Mesenchymal stem cell (in vitro differentiated cells and primary cell): ENCODE results near the gene CEP112.

ENCODE experiments used
- DNase-seq: peaks from one replicate; pipeline ENCODE4 v3.0.0-alpha.2; 2013
- H2AFZ ChIP-seq: one replicate; pipeline ENCODE4 v1.6.1; 2013; ENCODE audit warnings: low read depth, mild to moderate bottlenecking, control low read depth, inconsistent platforms, low read length, moderate library complexity
- H2AK5ac ChIP-seq: 2 replicates; pipeline ENCODE4 v1.6.1; 2013; ENCODE audit warnings: low read length, moderate library complexity, mild to moderate bottlenecking, inconsistent platforms; ENCODE audit not compliant: severe bottlenecking
- H2BK120ac ChIP-seq: one replicate; pipeline ENCODE4 v1.6.1; 2013; ENCODE audit warnings: low read depth, mild to moderate bottlenecking, inconsistent platforms, low read length, moderate library complexity
- H2BK12ac ChIP-seq, 2 experiments: one replicate each; pipeline ENCODE4 v1.6.1; 2013; ENCODE audit warnings: inconsistent platforms in 2 of 2, low read length in 2 of 2, mild to moderate bottlenecking in 2 of 2, moderate library complexity in 2 of 2, control low read depth in 1 of 2
- H2BK15ac ChIP-seq: one replicate; pipeline ENCODE4 v1.6.1; 2013; ENCODE audit warnings: mild to moderate bottlenecking, low read depth, inconsistent platforms; ENCODE audit not compliant: poor library complexity, severe bottlenecking
- H2BK5ac ChIP-seq: 2 replicates; pipeline ENCODE4 v1.6.1; 2013; ENCODE audit warnings: low read depth, mild to moderate bottlenecking, low read length, control low read depth, inconsistent platforms; ENCODE audit not compliant: poor library complexity, severe bottlenecking
- H3K14ac ChIP-seq, 2 experiments: one replicate each; pipeline ENCODE4 v1.6.1; 2013; ENCODE audit warnings: inconsistent platforms in 2 of 2, low read length in 2 of 2, control low read depth in 1 of 2, mild to moderate bottlenecking in 1 of 2, moderate library complexity in 1 of 2
- H3K18ac ChIP-seq, 2 experiments: one replicate each; pipeline ENCODE4 v1.6.1; 2013; ENCODE audit warnings: inconsistent platforms in 2 of 2, low read length in 2 of 2, control low read depth in 1 of 2, low read depth in 1 of 2, mild to moderate bottlenecking in 1 of 2
- H3K23ac ChIP-seq, 2 experiments: one replicate each; pipeline ENCODE4 v1.6.1; 2013; ENCODE audit warnings: inconsistent platforms in 2 of 2, low read length in 2 of 2, mild to moderate bottlenecking in 2 of 2, moderate library complexity in 2 of 2, control low read depth in 1 of 2
- H3K27ac ChIP-seq: 2 replicates; pipeline ENCODE4 v1.5.1; 2013; ENCODE audit warnings: mild to moderate bottlenecking, moderate library complexity, low read length, control low read depth, inconsistent platforms; ENCODE audit not compliant: poor library complexity, severe bottlenecking
- H3K27me3 ChIP-seq, 2 experiments: 2 replicates each; pipeline versions ENCODE4 v1.6.1 to v1.7.0; 2013; ENCODE audit warnings: low read length in 2 of 2, mild to moderate bottlenecking in 2 of 2, moderate library complexity in 2 of 2, control low read depth in 1 of 2, inconsistent platforms in 1 of 2; ENCODE audit not compliant: control insufficient read depth in 1 of 2, insufficient read depth in 1 of 2
- H3K36me3 ChIP-seq, 2 experiments: 2 replicates each; pipeline versions ENCODE4 v1.6.1 to v1.7.0; 2013; ENCODE audit warnings: low read length in 2 of 2, control low read depth in 1 of 2, inconsistent platforms in 1 of 2, low read depth in 1 of 2, mild to moderate bottlenecking in 1 of 2; ENCODE audit not compliant: insufficient read depth in 2 of 2, control insufficient read depth in 1 of 2
- H3K4ac ChIP-seq, 2 experiments: one replicate each; pipeline ENCODE4 v1.6.1; 2013; ENCODE audit warnings: inconsistent platforms in 2 of 2, low read length in 2 of 2, mild to moderate bottlenecking in 2 of 2, moderate library complexity in 2 of 2, control low read depth in 1 of 2, low read depth in 1 of 2
- H3K4me1 ChIP-seq: 2 replicates; pipeline ENCODE4 v1.6.1; 2013; ENCODE audit warnings: low read depth, low read length, control low read depth; ENCODE audit not compliant: control insufficient read depth, insufficient read depth
- H3K4me2 ChIP-seq: 2 replicates; pipeline ENCODE4 v1.6.1; 2013; ENCODE audit warnings: low read length, mild to moderate bottlenecking, inconsistent platforms; ENCODE audit not compliant: poor library complexity, severe bottlenecking
- H3K4me3 ChIP-seq, 2 experiments: 2 replicates each; pipeline versions ENCODE4 v1.5.1 to v1.7.0; 2013; ENCODE audit warnings: low read length in 2 of 2, mild to moderate bottlenecking in 2 of 2, control low read depth in 1 of 2, low read depth in 1 of 2; ENCODE audit not compliant: insufficient read depth in 1 of 2
- H3K79me1 ChIP-seq: replicated peaks from 2 replicates; pipeline ENCODE4 v1.6.1; 2013; ENCODE audit warnings: mild to moderate bottlenecking, control low read depth, low read length, inconsistent platforms; ENCODE audit not compliant: poor library complexity, severe bottlenecking
- H3K9ac ChIP-seq: 2 replicates; pipeline ENCODE4 v1.7.0; 2013; ENCODE audit warnings: mild to moderate bottlenecking, low read length, moderate library complexity
- H3K9me3 ChIP-seq: 2 replicates; pipeline ENCODE4 v1.7.0; 2013; ENCODE audit warnings: mild to moderate bottlenecking, low read length; ENCODE audit not compliant: control insufficient read depth
- H4K8ac ChIP-seq: one replicate; pipeline ENCODE4 v1.6.1; 2013; ENCODE audit warnings: inconsistent platforms, mild to moderate bottlenecking, low read length, moderate library complexity
- H4K91ac ChIP-seq: one replicate; pipeline ENCODE4 v1.6.1; 2013; ENCODE audit warnings: mild to moderate bottlenecking, low read length, inconsistent platforms
- WGBS: methylation state at CpG from one replicate; pipeline ENCODE4 v1.1.7; 2013; ENCODE audit warnings: mixed read lengths; 5-methylcytosine and 5-hydroxymethylcytosine counted together

The CEP112 gene

GRCh38 chr17:65856865-65857264 lies 335.1 kb downstream of the CEP112 start:
- Histone ChIP-seq H2BK5ac (no peak overlapping the region), H3K4me1 (no peaks in the 10 kb centered on the region), H2BK15ac (no peak overlapping the region), H3K79me1 (no peaks in the 10 kb centered on the region), H4K8ac (no peak overlapping the region), H3K14ac (no peak overlapping the region), H2BK120ac (no peak overlapping the region), H3K27me3 (no peaks in the 10 kb centered on the region), H3K4ac (no peak overlapping the region), H2BK12ac (no peak overlapping the region), H3K36me3 (no peaks in the 10 kb centered on the region), H3K23ac (no peak overlapping the region), H2AFZ (no peak overlapping the region), H3K4me3 (peak overlapping the region in 1 of 2 experiments; percentile 52), H2AK5ac (no peak overlapping the region), H3K9me3 (no peaks in the 10 kb centered on the region), H3K4me2 (no peak overlapping the region), H3K27ac (no peak overlapping the region), H3K18ac (no peak overlapping the region), H4K91ac (no peak overlapping the region), H3K9ac (peak overlapping the region; percentile 28)
- DNase-seq, result no peak
- 100% methylated on average over 2 of the region's 2 CpGs for WGBS

GRCh38 chr17:65855675-65856074 lies 336.3 kb downstream of the CEP112 start:
- Histone ChIP-seq H3K4me2 (no peak overlapping the region), H3K27ac (no peak overlapping the region), H3K18ac (no peak overlapping the region), H3K36me3 (no peaks in the 10 kb centered on the region), H4K91ac (no peak overlapping the region), H4K8ac (no peak overlapping the region), H2BK15ac (no peak overlapping the region), H3K23ac (no peak overlapping the region), H3K4ac (no peak overlapping the region), H3K14ac (no peak overlapping the region), H3K4me1 (no peaks in the 10 kb centered on the region), H3K27me3 (no peaks in the 10 kb centered on the region), H3K9ac (no peak overlapping the region), H3K79me1 (no peaks in the 10 kb centered on the region), H2BK12ac (no peak overlapping the region), H2BK120ac (no peak overlapping the region), H3K9me3 (no peaks in the 10 kb centered on the region), H2BK5ac (no peak overlapping the region), H3K4me3 (no peak overlapping the region), H2AK5ac (no peak overlapping the region), H2AFZ (peak overlapping the region; percentile 27)
- DNase-seq, result no peak
- WGBS, result 96% methylated on average over 2 of the region's 4 CpGs

GRCh38 chr17:65855245-65855644 lies 336.7 kb downstream of the CEP112 start:
- no peak overlapping the region for H4K91ac ChIP-seq
- H3K4ac ChIP-seq, result no peak overlapping the region
- H2BK5ac ChIP-seq, result no peak overlapping the region
- no peaks in the 10 kb centered on the region for H3K9me3 ChIP-seq
- no peaks in the 10 kb centered on the region for H3K4me1 ChIP-seq
- no peak overlapping the region for H3K23ac ChIP-seq
- H2AK5ac ChIP-seq, result peak overlapping the region; percentile 65
- WGBS, result 56% methylated on average over 2 of the region's 2 CpGs
- H3K9ac ChIP-seq, result no peak overlapping the region
- H3K27me3 ChIP-seq, result no peaks in the 10 kb centered on the region
- no peak for DNase-seq
- H3K4me2 ChIP-seq, result no peak overlapping the region
- no peak overlapping the region for H3K4me3 ChIP-seq
- peak overlapping the region; percentile 41 for H3K27ac ChIP-seq
- H2AFZ ChIP-seq, result no peak overlapping the region
- H3K18ac ChIP-seq, result no peak overlapping the region
- no peak overlapping the region for H2BK15ac ChIP-seq
- no peak overlapping the region for H4K8ac ChIP-seq
- H3K14ac ChIP-seq, result no peak overlapping the region
- H2BK12ac ChIP-seq, result no peak overlapping the region
- no peak overlapping the region for H2BK120ac ChIP-seq
- H3K36me3 ChIP-seq, result no peaks in the 10 kb centered on the region
- no peaks in the 10 kb centered on the region for H3K79me1 ChIP-seq

DNA sequence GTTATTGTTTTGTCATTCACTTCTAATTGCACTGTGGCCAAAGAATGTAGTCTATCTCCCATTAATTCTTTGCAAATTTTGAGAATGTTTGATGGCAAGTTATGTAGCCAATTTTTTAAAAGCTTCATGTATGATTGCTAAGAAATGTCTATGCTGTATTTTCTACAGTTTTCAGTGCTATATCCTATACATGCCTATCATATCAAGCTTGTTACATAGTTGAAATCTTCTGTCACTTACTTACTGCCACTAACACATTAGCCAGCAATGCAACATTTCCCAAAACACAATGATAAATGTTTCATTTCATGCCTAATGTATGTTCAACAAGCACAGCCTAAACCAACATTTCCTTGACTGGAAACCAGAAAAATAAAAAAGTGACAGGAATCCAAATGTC lies 338.1 kb downstream of the CEP112 start:
- Histone ChIP-seq H2BK120ac (no peak overlapping the region), H3K4me3 (no peak overlapping the region), H3K36me3 (no peaks in the 10 kb centered on the region), H3K4ac (no peak overlapping the region), H2BK15ac (no peak overlapping the region), H3K18ac (no peak overlapping the region), H2AFZ (no peak overlapping the region), H3K27me3 (no peaks in the 10 kb centered on the region), H3K9me3 (no peaks in the 10 kb centered on the region), H2AK5ac (no peak overlapping the region), H3K14ac (no peak overlapping the region), H3K23ac (no peak overlapping the region), H2BK12ac (no peak overlapping the region), H4K8ac (no peak overlapping the region), H3K4me2 (no peak overlapping the region), H2BK5ac (no peak overlapping the region), H3K27ac (no peak overlapping the region), H4K91ac (no peak overlapping the region), H3K79me1 (no peaks in the 10 kb centered on the region), H3K9ac (no peak overlapping the region), H3K4me1 (no peaks in the 10 kb centered on the region)
- DNase-seq, result no peak
